ENCODE measurements around the gene COPB2. TPM values are rescaled to one million over a fixed set of nuclear protein-coding genes. Genes with fewer than 3 reads are reported as not detected.
A peak's percentile ranks its signal among the peaks of the same experiment; 100 is the strongest.
"Not testable (repeated sequence)": the region's sequence is repeated elsewhere in the genome, so short reads cannot be mapped to it uniquely, and the experiment has no call there.

Gene COPB2
- total RNA-seq (2014; rRNA removed; shearing (Covaris generic)): 191 and 205 TPM in 2 replicates

DNA sequence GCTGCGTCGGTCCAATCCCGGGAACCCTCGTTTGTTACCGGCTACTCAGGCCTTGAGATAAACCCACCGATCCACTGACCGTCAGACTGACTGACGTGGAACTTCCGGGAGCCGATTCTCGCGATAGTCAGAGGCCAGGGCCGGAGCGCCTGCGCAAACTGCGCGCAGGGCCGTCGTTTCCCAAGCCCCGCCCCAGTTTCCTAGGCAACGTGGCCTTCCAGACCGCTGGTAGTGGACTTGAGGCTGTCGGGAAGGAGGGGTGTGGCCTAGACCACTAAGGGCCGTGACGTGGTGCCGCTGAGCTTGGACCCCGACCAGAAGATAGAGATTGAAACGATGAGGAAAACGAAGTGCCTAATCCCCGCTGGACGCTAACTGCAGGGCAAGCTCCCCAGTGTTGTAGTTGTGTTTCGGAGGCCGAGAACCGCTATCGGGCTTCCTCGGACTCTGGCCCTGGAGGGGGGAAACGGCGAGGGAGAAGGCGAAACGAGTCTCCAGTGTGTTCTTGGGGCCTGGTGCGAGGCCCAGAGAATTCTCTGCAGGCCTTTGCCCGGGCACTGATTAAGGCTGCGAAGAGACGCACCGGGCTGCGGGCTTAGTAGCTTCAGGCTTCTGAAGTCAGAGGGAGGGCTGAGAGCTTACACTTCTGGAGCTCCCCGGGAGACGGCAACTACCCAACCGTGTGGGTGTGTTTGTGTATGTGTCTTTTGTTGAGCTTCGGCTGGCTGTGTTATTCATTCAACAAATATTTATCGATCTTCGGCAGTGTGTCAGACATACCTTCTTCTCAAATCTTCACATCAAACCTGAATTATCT, at the start of gene COPB2:
TSS of gene COPB2 (minus strand) at position 96 of the 817 bp plus-strand sequence. CDS start 97 bp downstream, outside the sequence.
- peak; percentile 99 for DNase-seq (ENCODE audit: low spot score)

DNA sequence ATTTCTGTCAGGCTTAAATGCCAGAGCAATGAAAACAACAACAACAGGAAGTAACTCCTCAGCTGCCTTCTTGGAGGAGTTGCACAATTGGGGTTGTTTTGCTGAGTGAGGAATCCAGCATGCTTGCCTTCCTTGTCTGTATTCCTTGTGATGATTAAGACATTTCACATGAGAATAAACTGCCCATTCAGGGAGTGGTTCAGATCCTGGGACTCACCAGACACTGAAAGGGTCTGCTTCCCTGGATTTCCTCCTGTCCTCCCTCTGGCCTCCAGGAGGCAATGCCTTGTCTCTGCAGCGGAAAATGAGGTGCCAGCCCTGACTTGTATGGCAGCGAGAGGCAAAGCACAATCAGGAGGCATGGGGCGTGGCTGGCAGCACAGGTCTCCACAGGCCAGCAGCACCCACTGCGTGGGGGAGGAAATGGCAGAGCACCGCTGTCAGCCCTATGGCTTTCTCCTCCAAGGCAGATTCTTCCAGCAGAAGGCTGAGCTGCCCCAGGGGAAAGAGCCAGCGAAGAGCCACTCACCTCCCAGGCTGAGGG, 45.4 kb upstream of the COPB2 start:
- DNase-seq (ENCODE audit: low spot score): peak; percentile 42

- no peak for DNase-seq (ENCODE audit: low spot score)
Measured at GRCh38 chr3:139434228-139434627, 44.8 kb upstream of the COPB2 start.

DNA sequence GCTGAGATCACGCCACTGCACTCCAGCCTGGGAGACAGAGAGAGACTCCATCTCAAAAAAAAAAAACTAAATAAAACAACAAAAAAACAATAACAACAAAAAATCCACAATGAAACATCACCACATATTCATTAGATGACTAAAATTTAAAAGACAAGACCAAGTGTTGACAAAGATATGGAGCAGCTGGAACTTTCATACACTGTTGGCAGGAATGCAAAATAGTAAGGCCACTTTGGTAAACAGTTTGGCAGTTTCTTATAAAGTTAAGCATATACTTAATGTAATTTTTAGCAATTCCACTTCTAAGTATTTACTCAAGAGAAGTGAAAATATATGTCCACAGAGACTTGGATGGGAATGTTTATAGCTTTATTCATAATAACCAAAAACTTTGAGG, 43.6 kb upstream of the COPB2 start:
- DNase-seq (ENCODE audit: low spot score): no peak

DNA sequence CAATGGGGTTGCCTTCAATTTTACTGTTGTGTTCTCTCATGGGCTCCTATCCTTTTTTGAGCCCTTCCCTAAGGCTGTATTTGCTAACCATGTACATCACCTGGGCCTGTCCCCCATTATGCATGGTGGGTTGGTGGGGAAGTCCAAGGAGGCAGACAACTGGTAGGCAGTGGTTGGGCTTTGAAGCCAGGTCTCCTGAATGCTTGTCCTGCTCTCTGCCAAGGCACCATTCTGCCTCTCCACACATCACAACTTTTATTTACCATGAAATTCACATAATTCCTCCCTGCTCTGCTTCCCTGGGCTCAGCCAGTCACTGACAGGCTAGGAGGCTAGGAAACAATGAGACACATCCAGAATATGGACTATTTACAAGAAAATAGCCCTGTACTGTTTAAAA, 41.0 kb upstream of the COPB2 start:
- DNase-seq (ENCODE audit: low spot score): no peak

DNA sequence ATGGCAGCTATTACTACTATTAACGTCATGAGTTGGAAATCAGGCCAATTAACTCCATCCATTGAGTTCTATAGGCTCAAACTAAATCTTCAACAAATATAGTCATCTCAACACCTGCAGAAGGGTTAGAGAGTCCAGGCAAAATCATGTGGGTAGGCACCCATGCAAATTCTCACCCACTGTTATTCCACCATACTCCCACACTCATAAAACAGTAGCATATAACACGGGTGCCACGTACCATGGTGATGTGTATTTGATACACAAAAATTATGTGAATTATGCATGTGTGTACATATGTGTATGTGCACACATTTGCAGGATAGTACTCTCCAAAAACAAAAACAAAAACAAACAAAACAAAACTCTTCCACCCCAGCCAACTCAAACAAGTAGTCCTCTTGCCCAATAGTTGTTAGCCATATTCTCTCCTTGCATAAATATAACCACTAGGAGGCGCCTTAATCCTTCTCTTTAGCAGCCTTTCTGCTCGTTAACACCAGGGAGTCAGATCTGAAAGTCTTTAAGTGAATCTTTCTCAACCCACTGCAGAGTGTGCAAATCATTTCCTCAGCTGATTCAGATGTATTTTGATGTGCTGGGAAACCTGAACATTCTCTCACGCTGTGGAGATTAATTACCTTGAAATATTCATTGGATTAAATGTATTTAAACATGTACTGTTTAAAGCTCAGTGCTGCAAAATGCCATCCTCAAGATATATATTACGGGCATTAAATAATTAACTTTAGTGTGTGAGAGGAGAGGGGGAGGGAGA, 38.0 kb upstream of the COPB2 start:
- DNase-seq (ENCODE audit: low spot score): peak; percentile 70

- no peak for DNase-seq (ENCODE audit: low spot score)
Measured at GRCh38 chr3:139425745-139426400, 36.4 kb upstream of the COPB2 start.

DNA sequence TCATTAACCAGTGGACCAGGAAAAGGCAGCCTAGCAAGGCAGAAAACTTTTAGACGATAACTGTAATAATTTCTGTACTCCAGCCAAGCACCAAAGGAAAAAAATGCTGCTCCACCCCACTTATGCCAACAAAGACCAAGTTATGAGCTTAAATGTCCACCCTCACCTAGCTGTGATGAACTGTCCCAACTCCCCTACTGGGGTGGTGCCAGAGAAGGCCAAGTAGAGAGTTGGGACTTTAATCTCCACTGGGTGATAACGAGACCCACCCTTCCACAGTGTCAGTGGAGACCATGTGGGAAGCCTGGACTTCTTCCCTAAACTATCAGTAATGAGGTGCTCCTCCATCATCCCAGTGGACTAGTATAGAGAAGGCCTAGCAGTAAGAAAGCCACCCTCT, 33.8 kb upstream of the COPB2 start:
- no peak for DNase-seq (ENCODE audit: low spot score)

- no peak for DNase-seq (ENCODE audit: low spot score)
Measured at GRCh38 chr3:139421460-139421859, 32.0 kb upstream of the COPB2 start.

GRCh38 chr3:139421040-139421439, 31.6 kb upstream of the COPB2 start:
- no peak for DNase-seq (ENCODE audit: low spot score)

DNA sequence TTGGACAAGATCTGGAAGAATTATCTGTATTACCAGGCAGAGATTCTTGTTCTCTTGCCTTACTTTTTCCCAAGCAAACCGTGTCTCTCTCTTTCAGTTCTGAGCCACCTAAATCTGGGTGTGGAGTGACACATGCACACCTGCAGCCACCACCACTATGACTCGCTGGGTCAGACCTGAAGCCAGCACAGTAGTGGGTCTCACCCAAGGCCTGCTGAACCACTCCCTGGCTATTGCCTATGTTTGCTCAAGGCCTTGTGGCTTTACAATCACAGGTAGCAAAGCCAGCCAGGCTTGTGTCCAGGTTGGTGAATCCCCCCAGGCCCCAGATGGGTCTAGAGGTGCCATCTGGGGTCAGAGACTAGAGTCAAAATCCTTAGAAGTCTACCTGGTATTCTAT, 28.7 kb upstream of the COPB2 start:
- no peak for DNase-seq (ENCODE audit: low spot score)

GRCh38 chr3:139416275-139416674, 26.8 kb upstream of the COPB2 start:
- no peak for DNase-seq (ENCODE audit: low spot score)

GRCh38 chr3:139414608-139415224, 25.3 kb upstream of the COPB2 start:
- no peak for DNase-seq (ENCODE audit: low spot score)

- not testable (repeated sequence) for DNase-seq (ENCODE audit: low spot score)
Measured at GRCh38 chr3:139412891-139413290, 23.4 kb upstream of the COPB2 start.

- DNase-seq (ENCODE audit: low spot score): not testable (repeated sequence)
Measured at GRCh38 chr3:139401155-139401554, 11.7 kb upstream of the COPB2 start.

DNA sequence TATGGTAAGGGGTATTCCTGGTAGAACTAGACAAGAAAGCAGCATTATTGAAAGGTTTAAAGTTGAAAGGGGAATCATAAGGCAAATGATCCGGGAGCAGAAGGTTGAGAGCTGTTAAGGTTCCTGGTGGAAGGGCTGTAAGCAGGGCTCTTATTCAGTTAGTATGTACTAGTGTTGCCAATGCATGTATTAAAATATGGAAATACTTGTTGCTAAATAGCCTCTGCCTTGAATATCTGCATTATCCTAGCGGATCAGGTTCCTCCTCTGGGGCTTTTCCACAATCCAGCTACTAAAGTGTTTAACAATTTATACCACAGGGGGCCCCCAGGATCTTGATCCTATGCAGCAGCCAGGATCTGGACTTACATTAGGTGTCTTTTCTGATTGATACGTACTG, 7.3 kb upstream of the COPB2 start:
- no peak for DNase-seq (ENCODE audit: low spot score)

GRCh38 chr3:139394116-139394515, 4.7 kb upstream of the COPB2 start:
- no peak for DNase-seq (ENCODE audit: low spot score)

DNA sequence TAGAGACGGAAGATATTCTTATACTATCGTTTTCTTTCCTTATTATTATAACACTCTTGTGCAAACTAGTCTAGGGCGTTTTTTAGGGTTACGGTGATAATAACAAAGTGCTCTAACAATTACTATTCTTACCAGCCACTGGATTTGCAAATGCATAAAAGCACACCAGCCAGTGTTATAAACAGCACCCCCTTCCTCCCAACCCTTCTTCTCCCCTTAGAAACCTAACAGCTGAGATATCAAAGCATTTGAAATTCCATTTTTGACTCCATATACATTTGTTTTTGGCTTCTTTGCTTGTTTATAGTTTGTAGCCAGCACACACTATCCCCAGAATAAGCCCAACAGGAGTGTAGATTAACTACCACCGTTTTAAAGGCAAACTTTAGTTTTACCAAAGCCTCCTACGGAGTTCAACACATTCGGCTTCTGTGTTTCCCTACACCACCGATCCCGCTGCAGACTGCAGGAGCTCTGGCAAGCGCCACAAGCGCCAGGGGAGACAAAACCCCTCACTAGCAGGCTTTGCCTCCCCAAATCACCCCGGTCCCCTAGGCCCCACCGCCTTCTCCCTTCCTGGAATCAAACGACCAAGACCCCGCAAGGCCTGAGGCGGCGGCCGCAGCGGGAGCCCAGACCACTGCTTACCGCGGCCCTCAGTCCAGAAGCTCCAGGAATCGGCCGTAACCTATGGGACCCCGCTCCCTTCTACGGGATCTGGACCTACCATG, 461 bp downstream of the COPB2 start:
- peak; percentile 6 for DNase-seq (ENCODE audit: low spot score)

GRCh38 chr3:139388077-139388476, 1.4 kb downstream of the COPB2 start:
- DNase-seq (ENCODE audit: low spot score): no peak

DNA sequence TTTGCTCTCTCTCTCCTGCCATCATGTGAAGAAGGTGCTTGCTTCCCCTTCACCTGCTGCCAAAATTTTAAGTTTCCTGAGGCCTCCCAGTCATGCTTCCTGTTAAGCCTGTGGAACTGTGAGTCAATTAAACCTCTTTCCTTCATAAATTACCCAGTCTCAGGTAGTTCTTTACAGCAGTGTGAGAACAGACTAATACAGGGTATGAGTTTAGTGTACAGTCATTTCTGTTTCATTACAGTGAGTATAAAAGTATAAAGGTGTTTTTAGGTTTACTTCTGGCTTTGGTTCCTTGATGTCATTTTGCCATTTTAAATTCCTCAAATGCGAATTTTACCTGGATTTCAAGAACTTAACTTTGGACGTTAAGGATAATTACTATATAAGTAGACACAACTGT, 7.2 kb downstream of the COPB2 start:
- not testable (repeated sequence) for DNase-seq (ENCODE audit: low spot score)

DNA sequence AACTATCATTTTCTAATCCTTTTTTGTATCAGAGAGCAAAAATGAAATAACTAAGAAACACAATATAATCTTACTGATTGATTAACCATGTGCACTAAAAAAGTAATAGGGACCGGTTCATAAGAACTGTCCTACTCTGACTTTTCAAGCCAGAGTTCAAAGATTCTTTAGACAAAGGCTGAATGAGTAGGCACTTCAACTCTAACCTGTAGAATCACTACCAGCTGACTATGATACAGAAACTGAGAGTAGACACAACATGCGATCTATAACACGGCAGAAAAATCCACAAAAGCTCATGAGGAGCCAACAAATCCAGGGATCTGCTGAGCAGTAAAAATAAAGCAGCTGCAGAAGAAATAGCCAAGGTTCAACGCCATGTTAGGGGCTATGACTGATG, 8.9 kb downstream of the COPB2 start:
- DNase-seq (ENCODE audit: low spot score): no peak

All from A172 (cell line).